Measurements from ENCODE around the gene GNMT. TPM values are rescaled to one million over a fixed set of nuclear protein-coding genes. Genes with fewer than 3 reads are reported as not detected.
"Not testable (repeated sequence)": the region's sequence is repeated elsewhere in the genome, so short reads cannot be mapped to it uniquely, and the experiment has no call there.

The GNMT gene
- total RNA-seq, 2 donors from 2014 or later: not detected

DNA sequence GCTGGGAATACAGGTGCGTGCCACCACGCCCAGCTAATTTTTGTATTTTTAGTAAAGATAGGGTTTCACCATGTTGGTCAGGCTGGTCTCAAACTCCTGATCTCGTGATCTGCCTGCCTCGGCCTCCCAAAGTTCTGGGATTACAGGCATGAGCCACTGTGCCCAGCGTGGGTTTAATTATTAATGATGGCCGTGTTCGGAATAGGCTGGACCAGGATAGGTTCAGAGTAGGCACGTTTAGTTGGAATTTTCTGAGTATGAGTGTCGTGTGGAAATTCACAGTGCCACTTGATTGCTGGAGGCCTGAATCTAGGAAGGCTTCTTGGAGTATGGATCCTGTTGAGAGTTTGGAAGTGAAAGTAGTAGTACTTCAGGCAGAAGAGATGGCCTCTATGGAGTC is 37.7 kb downstream of the GNMT start:
- DNase-seq (ENCODE audit: low spot score): not testable (repeated sequence)

DNA sequence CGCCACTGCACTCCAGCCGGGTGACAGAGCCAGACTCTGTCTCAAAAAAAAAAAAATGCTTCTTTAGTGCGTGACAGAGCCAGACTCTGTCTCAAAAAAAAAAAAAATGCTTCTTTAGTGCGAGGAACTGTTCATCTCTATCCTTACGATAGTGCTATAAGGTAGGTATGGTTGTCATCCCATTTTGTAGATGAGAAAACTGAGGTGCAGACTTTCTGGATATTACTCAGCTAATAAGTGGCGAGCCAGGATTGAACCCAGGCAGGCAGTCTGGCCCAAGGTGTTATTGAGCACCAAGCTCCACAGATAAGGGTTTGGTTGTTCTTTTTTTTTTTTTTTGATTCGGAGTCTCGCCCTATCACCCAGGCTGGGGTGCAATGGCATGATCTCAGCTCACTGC is 41.3 kb downstream of the GNMT start:
- intact Hi-C loops (cut with DNase I): loop anchor here in 1 of 2 donors (10.0 kb wide), 1 partner anchor 123 kb away; no protein-coding TSS in a partner anchor
- no peak for DNase-seq (ENCODE audit: low spot score)

More for the DNA sequence above, 37.7 kb downstream of the GNMT start:
- intact Hi-C loops (cut with DNase I): not testable (repeated sequence)

DNA sequence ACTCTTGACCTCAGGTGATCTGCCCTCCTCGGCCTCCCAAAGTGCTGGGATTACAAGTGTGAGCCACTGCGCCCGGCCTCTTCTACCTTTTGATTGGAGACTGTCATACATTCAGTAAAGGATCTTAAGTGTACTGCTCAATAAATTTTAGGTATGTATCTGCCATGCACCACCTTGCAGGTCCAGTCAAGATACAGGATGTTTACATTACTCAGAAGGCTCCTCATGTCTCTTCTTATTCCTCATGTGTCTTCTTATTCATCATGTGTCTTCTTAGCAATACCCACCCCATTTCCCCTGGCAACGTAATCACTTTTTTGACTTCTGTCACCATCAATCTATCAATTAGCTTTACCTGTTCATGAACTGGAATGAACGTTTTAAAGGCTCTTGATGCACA is 45.3 kb downstream of the GNMT start:
- no peak for DNase-seq (ENCODE audit: low spot score)
- intact Hi-C loops (cut with DNase I): loop anchor here in 1 of 2 donors (10.0 kb wide), 1 partner anchor 119 kb away; no protein-coding TSS in a partner anchor

GRCh38 chr6:43006251-43006650 is 45.7 kb downstream of the GNMT start:
- intact Hi-C loops (cut with DNase I): loop anchor here in 1 of 2 donors (10.0 kb wide), 1 partner anchor 119 kb away; no protein-coding TSS in a partner anchor
- no peak for DNase-seq (ENCODE audit: low spot score)

GRCh38 chr6:43007126-43007525 is 46.6 kb downstream of the GNMT start:
- DNase-seq (ENCODE audit: low spot score): no peak
- intact Hi-C loops (cut with DNase I): loop anchor here in 1 of 2 donors (10.0 kb wide), 1 partner anchor 118 kb away; no protein-coding TSS in a partner anchor

DNA sequence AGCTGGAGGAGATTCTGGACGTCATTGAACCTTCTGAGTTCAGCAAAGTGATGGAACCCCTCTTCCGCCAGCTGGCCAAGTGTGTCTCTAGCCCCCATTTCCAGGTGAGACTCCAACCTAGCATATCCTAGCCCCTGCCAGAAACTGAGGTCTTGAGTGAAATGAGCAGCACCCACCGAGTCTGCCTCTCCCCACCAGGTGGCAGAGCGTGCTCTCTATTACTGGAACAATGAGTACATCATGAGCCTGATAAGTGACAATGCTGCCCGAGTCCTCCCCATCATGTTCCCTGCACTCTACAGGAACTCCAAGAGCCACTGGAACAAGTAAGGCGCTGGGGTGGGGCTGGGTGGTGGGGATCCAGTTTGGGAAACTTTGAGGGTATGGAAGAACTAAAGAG is 48.6 kb downstream of the GNMT start:
- intact Hi-C loops (cut with DNase I): loop anchor here in 1 of 2 donors (10.0 kb wide), 1 partner anchor 116 kb away; no protein-coding TSS in a partner anchor
- DNase-seq (ENCODE audit: low spot score): no peak

GRCh38 chr6:43011207-43011606 is 50.7 kb downstream of the GNMT start:
- intact Hi-C loops (cut with DNase I): no loop called here
- no peak for DNase-seq (ENCODE audit: low spot score)

- intact Hi-C loops (cut with DNase I): no loop called here
These were observed 51.8 kb downstream of the GNMT start for GRCh38 chr6:43012364-43012763.

GRCh38 chr6:43013097-43013842 is 52.7 kb downstream of the GNMT start:
- DNase-seq (ENCODE audit: low spot score): no peak
- intact Hi-C loops (cut with DNase I): no loop called here

More at GRCh38 chr6:43012364-43012763, 51.8 kb downstream of the GNMT start:
- no peak for DNase-seq (ENCODE audit: low spot score)

Other genes starting within 250 kb of the GNMT start
- gene PRPH2, start 238.2 kb upstream of the GNMT start, total RNA-seq: 1 to 10 TPM in 1 of 2 donors, under 1 TPM in 1; 1.00 to 2.2 TPM
- 10 to 100 TPM; 13.9 to 16.2 TPM for gene TBCC, start 214.7 kb upstream of the GNMT start, total RNA-seq
- 10 to 100 TPM; 16.9 to 18.5 TPM for gene BICRAL, start 178.7 kb upstream of the GNMT start, total RNA-seq
- 10 to 100 TPM; 52.9 to 63.0 TPM for gene RPL7L1, start 81.1 kb upstream of the GNMT start, total RNA-seq
- not detected for gene PTCRA, start 44.7 kb upstream of the GNMT start, total RNA-seq
- 10 to 100 TPM; 20.8 to 33.7 TPM for gene CNPY3, start 31.3 kb upstream of the GNMT start, total RNA-seq
- 10 to 100 TPM in 1 of 2 donors, 1 to 10 TPM in 1; 8.8 to 12.8 TPM for gene PEX6, start 18.4 kb downstream of the GNMT start, total RNA-seq
- gene PPP2R5D, start 23.8 kb downstream of the GNMT start, total RNA-seq: 10 to 100 TPM; 26.0 to 33.5 TPM
- 10 to 100 TPM; 41.8 to 45.9 TPM for gene MEA1, start 53.2 kb downstream of the GNMT start, total RNA-seq
- gene KLHDC3, start 53.5 kb downstream of the GNMT start, total RNA-seq: 10 to 100 TPM; 43.7 to 44.1 TPM
- gene RRP36, start 60.9 kb downstream of the GNMT start, total RNA-seq: 10 to 100 TPM; 40.0 to 40.1 TPM
- gene CUL7, start 93.1 kb downstream of the GNMT start, total RNA-seq: 1 to 10 TPM; 9.3 to 9.9 TPM
- gene MRPL2, start 98.7 kb downstream of the GNMT start, total RNA-seq: 10 to 100 TPM; 30.7 to 34.4 TPM
- 10 to 100 TPM; 15.1 TPM for gene KLC4, start 98.9 kb downstream of the GNMT start, total RNA-seq
- 10 to 100 TPM in 1 of 2 donors, 1 to 10 TPM in 1; 3.0 to 10.3 TPM for gene PTK7, start 115.6 kb downstream of the GNMT start, total RNA-seq
- gene SRF, start 210.5 kb downstream of the GNMT start, total RNA-seq: 10 to 100 TPM; 92.6 to 95.6 TPM
- 10 to 100 TPM; 24.5 to 25.5 TPM for gene CUL9, start 221.4 kb downstream of the GNMT start, total RNA-seq